ENCODE data around the gene HAUS5. TPM values are rescaled to one million over a fixed set of nuclear protein-coding genes. Genes with fewer than 3 reads are reported as not detected.

The HAUS5 gene
- 14.9 and 19.6 TPM in 2 replicates for total RNA-seq

GRCh38 chr19:35612559-35613321 lies at the start of gene HAUS5:
TSS of gene HAUS5 (plus strand) at chr19:35612735. CDS start at chr19:35612795, 60 bp downstream.

DNA sequence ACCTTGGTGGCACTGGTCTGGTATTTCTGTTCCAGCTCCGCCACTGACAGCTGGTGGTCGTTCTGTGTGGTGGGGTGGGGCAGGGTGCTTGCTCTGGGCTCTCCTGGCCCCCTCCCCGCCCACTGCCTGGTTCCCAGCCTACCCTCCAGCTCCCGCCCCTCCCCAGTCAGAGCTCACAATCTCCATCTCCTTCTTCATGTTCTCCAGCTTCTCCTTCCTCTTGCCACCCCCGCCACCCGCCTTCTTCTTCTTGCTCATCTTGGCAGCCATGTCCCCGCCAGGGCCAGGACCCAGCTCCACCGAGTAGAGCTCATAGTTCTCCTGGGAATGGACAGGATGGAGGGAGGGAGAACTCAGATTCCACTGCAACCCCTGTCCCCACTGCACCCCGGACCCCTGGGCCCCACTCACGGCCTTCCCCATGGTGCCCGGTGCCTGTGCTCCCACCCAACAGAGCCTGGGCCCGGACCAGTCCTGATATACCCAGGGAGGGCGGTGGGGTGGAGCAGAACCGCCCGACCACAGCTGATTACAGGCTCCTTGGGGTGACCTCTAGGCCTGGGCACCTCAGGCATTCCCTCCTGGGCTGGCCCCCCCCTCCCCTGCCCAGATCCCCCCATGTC lies 49.2 kb upstream of the HAUS5 start, which contains the start of gene ATP4A:
Gene ATP4A (minus strand): TSS at position 452 of the 623 bp plus-strand sequence. CDS start 29 bp downstream, at position 423.

GRCh38 chr19:35585848-35586247 lies 26.7 kb upstream of the HAUS5 start, which contains the start of gene PMIS2:
TSS of gene PMIS2 (plus strand) at chr19:35586173. CDS start at chr19:35586260, 87 bp downstream.

DNA sequence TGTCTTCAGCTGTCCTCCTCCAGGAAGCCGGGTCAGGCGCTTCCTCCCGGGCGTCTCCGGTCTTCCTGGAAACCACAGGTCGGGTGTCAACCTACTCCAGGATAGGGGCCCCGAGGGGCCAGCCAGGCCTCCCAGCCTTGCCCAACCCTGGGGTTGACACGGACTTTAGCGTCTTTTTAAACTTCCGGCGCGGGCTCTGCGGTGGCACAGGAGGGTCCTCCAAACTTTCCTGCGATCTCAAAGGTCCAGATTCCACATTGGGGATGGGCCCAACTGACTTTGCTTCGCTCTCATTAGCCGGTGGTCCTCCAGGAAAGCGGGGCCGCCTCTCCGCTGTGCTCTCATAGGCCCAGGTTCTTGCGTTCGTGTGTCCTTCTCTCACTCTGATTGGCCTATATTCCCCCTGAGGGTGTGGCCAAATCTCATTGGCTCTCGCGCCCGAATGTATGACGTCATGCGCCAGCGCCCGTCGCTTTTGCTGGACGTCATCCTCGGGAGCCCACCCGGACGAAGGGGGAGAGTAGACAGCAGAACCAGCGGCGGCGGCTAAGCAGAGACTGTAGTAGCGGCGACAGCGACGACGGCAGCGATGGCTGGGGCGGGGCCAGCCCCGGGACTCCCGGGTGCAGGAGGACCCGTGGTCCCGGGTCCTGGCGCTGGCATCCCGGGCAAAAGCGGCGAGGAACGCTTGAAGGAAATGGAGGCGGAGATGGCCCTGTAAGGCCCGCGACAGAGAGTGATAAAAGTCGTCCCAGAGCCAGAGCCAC lies 16.2 kb downstream of the HAUS5 start, which contains the start of gene RBM42:
Gene RBM42 (plus strand): TSS at position 472 of the 767 bp plus-strand sequence. CDS start 118 bp downstream, at position 590.

DNA sequence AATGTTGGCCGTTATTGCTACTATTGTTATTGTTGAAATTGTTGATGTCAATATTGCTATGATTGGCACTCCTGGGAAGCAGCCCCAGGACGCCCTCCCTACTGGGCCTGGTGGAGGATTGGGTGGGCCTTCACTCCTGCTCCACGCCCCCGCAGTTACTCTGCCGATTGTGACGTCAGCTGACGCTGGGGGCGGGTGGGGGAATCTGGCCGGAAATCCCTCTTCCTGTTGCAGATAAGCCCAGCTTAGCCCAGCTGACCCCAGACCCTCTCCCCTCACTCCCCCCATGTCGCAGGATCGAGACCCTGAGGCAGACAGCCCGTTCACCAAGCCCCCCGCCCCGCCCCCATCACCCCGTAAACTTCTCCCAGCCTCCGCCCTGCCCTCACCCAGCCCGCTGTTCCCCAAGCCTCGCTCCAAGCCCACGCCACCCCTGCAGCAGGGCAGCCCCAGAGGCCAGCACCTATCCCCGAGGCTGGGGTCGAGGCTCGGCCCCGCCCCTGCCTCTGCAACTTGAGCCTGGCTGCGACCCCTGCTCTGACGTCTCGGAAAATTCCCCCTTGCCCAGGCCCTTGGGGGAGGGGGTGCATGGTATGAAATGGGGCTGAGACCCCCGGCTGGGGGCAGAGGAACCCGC lies 29.1 kb downstream of the HAUS5 start, which contains the start of gene ETV2:
Gene ETV2 (plus strand): TSS at position 231 of the 637 bp plus-strand sequence. CDS start 716 bp downstream, outside the sequence.

GRCh38 chr19:35648017-35648961 lies 35.8 kb downstream of the HAUS5 start, which contains the start of gene COX6B1:
TSS of gene COX6B1 (plus strand) at chr19:35648323. CDS start at chr19:35651244, 2,921 bp downstream.

DNA sequence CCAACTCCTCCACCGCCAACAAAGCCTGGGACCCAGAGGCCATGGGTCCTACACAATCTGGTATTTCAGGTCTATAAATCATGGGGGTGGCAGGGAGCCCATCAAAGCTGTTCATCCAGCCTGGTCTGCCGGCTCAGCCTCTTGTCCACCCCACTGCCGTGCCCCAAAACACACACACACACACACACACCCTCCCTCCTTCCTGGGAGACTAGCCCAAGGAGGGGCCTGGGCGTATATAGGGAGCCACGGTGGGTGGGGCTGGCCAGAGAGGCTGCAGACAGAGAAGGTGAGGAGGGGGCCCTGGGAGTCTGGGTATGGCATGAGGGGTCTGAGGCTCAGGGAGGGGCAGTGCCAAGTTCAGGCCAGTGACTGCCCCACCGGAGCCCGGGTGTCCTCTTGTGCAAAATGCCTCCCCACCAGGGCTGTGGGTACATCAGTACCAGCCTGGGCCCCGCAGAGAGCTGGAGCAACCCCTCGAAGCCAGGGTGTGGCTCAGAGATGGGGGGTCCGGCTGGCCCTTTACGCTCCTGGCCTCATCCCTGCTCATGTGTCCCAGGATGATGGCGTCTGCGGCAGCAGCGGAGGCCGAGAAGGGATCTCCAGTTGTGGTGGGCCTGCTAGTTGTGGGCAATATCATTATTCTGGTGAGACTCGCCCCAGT lies 53.8 kb downstream of the HAUS5 start, which contains the start of gene UPK1A:
Gene UPK1A (plus strand): TSS at position 267 of the 663 bp plus-strand sequence. CDS start 296 bp downstream, at position 563.

Other genes starting within 250 kb of the HAUS5 start
- gene GPR42, start 241.7 kb upstream of the HAUS5 start, total RNA-seq: not detected in 2 replicates
- not detected in 2 replicates for gene FFAR2, start 164.5 kb upstream of the HAUS5 start, total RNA-seq
- gene KRTDAP, start 122.3 kb upstream of the HAUS5 start, total RNA-seq: not detected in 2 replicates
- 11.0 and 12.1 TPM in 2 replicates for gene DMKN, start 99.1 kb upstream of the HAUS5 start, total RNA-seq
- gene SBSN, start 84.4 kb upstream of the HAUS5 start, total RNA-seq: 1.4 and 3.9 TPM in 2 replicates
- gene GAPDHS, start 79.3 kb upstream of the HAUS5 start, total RNA-seq: not detected in 2 replicates
- gene TMEM147, start 67.1 kb upstream of the HAUS5 start, total RNA-seq: 94.5 and 116 TPM in 2 replicates
- not detected in 2 replicates for gene ATP4A, start 49.1 kb upstream of the HAUS5 start, total RNA-seq
- not detected in 2 replicates for gene PMIS2, start 26.6 kb upstream of the HAUS5 start, total RNA-seq
- gene RBM42, start 16.3 kb downstream of the HAUS5 start, total RNA-seq: 92.3 and 98.7 TPM in 2 replicates
- 1.4 TPM in 1 of 2 replicates, not detected in the other for gene ETV2, start 29.0 kb downstream of the HAUS5 start, total RNA-seq
- gene COX6B1, start 35.6 kb downstream of the HAUS5 start, total RNA-seq: 630 and 856 TPM in 2 replicates
- gene UPK1A, start 53.8 kb downstream of the HAUS5 start, total RNA-seq: not detected in 2 replicates
- gene ZBTB32, start 91.8 kb downstream of the HAUS5 start, total RNA-seq: not detected in 2 replicates
- gene KMT2B, start 105.3 kb downstream of the HAUS5 start, total RNA-seq: 7.5 and 9.7 TPM in 2 replicates
- 0.29 and 3.9 TPM in 2 replicates for gene IGFLR1, start 129.7 kb downstream of the HAUS5 start, total RNA-seq
- gene U2AF1L4, start 132.7 kb downstream of the HAUS5 start, total RNA-seq: 4.8 and 6.1 TPM in 2 replicates
- 58.7 and 68.6 TPM in 2 replicates for gene PSENEN, start 132.9 kb downstream of the HAUS5 start, total RNA-seq
- 16.0 and 19.6 TPM in 2 replicates for gene LIN37, start 135.8 kb downstream of the HAUS5 start, total RNA-seq
- gene HSPB6, start 144.3 kb downstream of the HAUS5 start, total RNA-seq: 25.7 and 41.2 TPM in 2 replicates
- 10.5 and 11.5 TPM in 2 replicates for gene PROSER3, start 145.4 kb downstream of the HAUS5 start, total RNA-seq
- 1.4 and 9.9 TPM in 2 replicates for gene ARHGAP33, start 162.8 kb downstream of the HAUS5 start, total RNA-seq
- gene PRODH2, start 200.1 kb downstream of the HAUS5 start, total RNA-seq: not detected in 2 replicates
- gene NPHS1, start 239.8 kb downstream of the HAUS5 start, total RNA-seq: not detected in 2 replicates
- 0.86 TPM in 1 of 2 replicates, not detected in the other for gene KIRREL2, start 244.2 kb downstream of the HAUS5 start, total RNA-seq